HepG2 (cell line): ENCODE measurements around the gene METTL22. TPM values are rescaled to one million over a fixed set of nuclear protein-coding genes. Genes with fewer than 3 reads are reported as not detected.

ENCODE experiments used
- BRD4 ChIP-seq: sonication (generic); formaldehyde crosslinking; IDR thresholded peaks from 2 replicates; pipeline ENCODE4 v1.4.0; 2020; ENCODE audit warnings: missing genetic modification reagents
- CENPX ChIP-seq: sonication (generic); formaldehyde crosslinking; IDR thresholded peaks from 2 replicates; pipeline ENCODE4 v1.9.0; 2021; ENCODE audit warnings: mild to moderate bottlenecking, missing genetic modification reagents, moderate library complexity
- HDAC6 ChIP-seq: fragments of 200-600 bp; sonication (generic); IDR thresholded peaks from 2 replicates; pipeline ENCODE4 v1.7.0; 2017; ENCODE audit warnings: mild to moderate bottlenecking, antibody characterized with exemption, low read length, low read depth
- KLF16 ChIP-seq, 2 experiments: sonication (generic) in 1 of 2; formaldehyde crosslinking in 1 of 2; IDR thresholded peaks; 2 replicates each; pipeline versions ENCODE4 v1.6.1 to v1.8.0; 2016 to 2023; ENCODE audit warnings: missing genetic modification reagents in 2 of 2, missing compliant biosample characterization in 1 of 2
- MAF1 ChIP-seq: sonication (generic); formaldehyde crosslinking; IDR thresholded peaks from 2 replicates; pipeline ENCODE4 v1.5.0; 2020; ENCODE audit warnings: missing genetic modification reagents, borderline replicate concordance
- SALL2 ChIP-seq: sonication (generic); formaldehyde crosslinking; IDR thresholded peaks from 2 replicates; pipeline ENCODE4 v1.8.1; 2023; ENCODE audit warnings: mild to moderate bottlenecking, missing genetic modification reagents, inconsistent platforms
- SMAD1 ChIP-seq: sonication (generic); formaldehyde crosslinking; IDR thresholded peaks from 2 replicates; pipeline ENCODE4 v1.4.0; 2020; ENCODE audit warnings: missing genetic modification reagents, low read depth, mild to moderate bottlenecking, borderline replicate concordance
- TFE3 ChIP-seq: IDR thresholded peaks from 2 replicates; pipeline ENCODE4 v1.6.1; 2016
- ZC3H13 ChIP-seq: sonication (generic); formaldehyde crosslinking; IDR thresholded peaks from 2 replicates; pipeline ENCODE4 v1.8.1; 2023; ENCODE audit warnings: mild to moderate bottlenecking, missing genetic modification reagents, moderate library complexity
- ZNF318 ChIP-seq: sonication (generic); formaldehyde crosslinking; IDR thresholded peaks from 2 replicates; pipeline ENCODE4 v1.4.0; 2020; ENCODE audit warnings: mild to moderate bottlenecking, missing genetic modification reagents
- ZNF33A ChIP-seq: sonication (generic); formaldehyde crosslinking; IDR thresholded peaks from 2 replicates; pipeline ENCODE4 v1.5.1; 2020; ENCODE audit warnings: missing genetic modification reagents, mild to moderate bottlenecking, moderate library complexity, borderline replicate concordance
- ZNF710 ChIP-seq: sonication (generic); formaldehyde crosslinking; IDR thresholded peaks from 2 replicates; pipeline ENCODE4 v1.5.0; 2020; ENCODE audit warnings: mild to moderate bottlenecking, missing genetic modification reagents, borderline replicate concordance
- ZNF768 ChIP-seq: sonication (generic); formaldehyde crosslinking; IDR thresholded peaks from 2 replicates; pipeline ENCODE4 v1.4.0; 2020; ENCODE audit warnings: missing genetic modification reagents
- ZNF784 ChIP-seq: sonication (generic); formaldehyde crosslinking; IDR thresholded peaks from 2 replicates; pipeline ENCODE4 v1.5.1; 2020; ENCODE audit warnings: missing genetic modification reagents, mild to moderate bottlenecking, borderline replicate concordance
- ZNF891 ChIP-seq: sonication (generic); formaldehyde crosslinking; IDR thresholded peaks from 2 replicates; pipeline ENCODE4 v1.5.0; 2020; ENCODE audit warnings: mild to moderate bottlenecking, missing genetic modification reagents
- polyA plus RNA-seq, 8 experiments: library from polyadenylated mRNA; depleted of rRNA in 3 of 8; stranded (reverse) in 7 of 8; unstranded in 1 of 8; fragments of >200 nt; fragmentation: Illumina TruSeq in 4 of 8; extraction: Trizol in 4 of 8; gene quantifications; 2 replicates each; pipeline versions ENCODE4 v1.2.1 to v1.2.3, GENCODE V29; 2011 to 2016; ENCODE audit warnings: low read depth in 4 of 8, missing spikeins in 1 of 8, mixed read lengths in 1 of 8; ENCODE audit not compliant: insufficient read depth in 1 of 8
- total RNA-seq, 5 experiments: library from RNA; depleted of rRNA; stranded (reverse); fragments of >200 nt; fragmentation: Illumina TruSeq; extraction: Trizol; gene quantifications; 2 replicates each; pipeline ENCODE4 v1.2.3, GENCODE V29; 2016; ENCODE audit warnings: low read depth in 1 of 5

METTL22 gene
- total and polyA plus RNA-seq, 2 of the 13 experiments (the other 11 are each of a cell fraction or from before 2014, with no cell fraction given): 36.2 to 94.8 TPM

GRCh38 chr16:8678068-8678927, 56.8 kb downstream of the METTL22 start (continued):
- TF ChIP-seq ZNF784 (CRISPR knock-in tag): no peak
- no peak for TF ChIP-seq ZNF891 (CRISPR knock-in tag)
- TF ChIP-seq CENPX (CRISPR knock-in tag): no peak
- no peak for TF ChIP-seq ZNF33A (CRISPR knock-in tag)
- 0 out of 2 replicates have a peak, but pooled peaks have one; percentile 43 for TF ChIP-seq SALL2 (CRISPR knock-in tag)
- no peak for TF ChIP-seq SMAD1 (CRISPR knock-in tag)
- TF ChIP-seq BRD4: no peak
- TF ChIP-seq MAF1 (CRISPR knock-in tag): no peak
- TF ChIP-seq ZNF710: peak; percentile 28; the same call in 1 of the 2 replicates
- TF ChIP-seq HDAC6: no peak
- TF ChIP-seq TFE3 (CRISPR knock-in tag): 0 out of 2 replicates have a peak, but pooled peaks have one; percentile 36
- TF ChIP-seq ZNF318 (CRISPR knock-in tag): no peak
- TF ChIP-seq ZNF768: no peak
- TF ChIP-seq ZC3H13 (CRISPR knock-in tag): no peak
- peak in 1 of 2 experiments; percentile 73; a peak in 1 of 4 replicates for TF ChIP-seq KLF16 (CRISPR knock-in tag; IDR thresholded peaks at IDR 0.05)
